GM23248 (cell line): ENCODE measurements around the gene RPL27. TPM values are rescaled to one million over a fixed set of nuclear protein-coding genes. Genes with fewer than 3 reads are reported as not detected.
"Not testable (repeated sequence)": the region's sequence is repeated elsewhere in the genome, so short reads cannot be mapped to it uniquely, and the experiment has no call there.

Experiments
- DNase-seq: peaks from one replicate; pipeline ENCODE4 v3.0.0-alpha.2; 2015
- H2AFZ ChIP-seq: fragments of 200-600 bp; sonication (generic); 2 replicates; pipeline ENCODE4 v1.6.1; 2016; ENCODE audit warnings: antibody characterized with exemption
- H3F3A ChIP-seq: fragments of 200-600 bp; sonication (generic); 2 replicates; pipeline ENCODE4 v1.6.1; 2016; ENCODE audit warnings: mild to moderate bottlenecking, antibody characterized with exemption, mixed run types; ENCODE audit not compliant: insufficient read depth
- H3K27ac ChIP-seq: fragments of 200-600 bp; sonication (generic); 2 replicates; pipeline ENCODE4 v1.5.1; 2016; ENCODE audit warnings: mild to moderate bottlenecking
- H3K27me3 ChIP-seq: fragments of 200-600 bp; sonication (generic); replicated peaks from 2 replicates; pipeline ENCODE4 v1.6.1; 2016; ENCODE audit warnings: mild to moderate bottlenecking; ENCODE audit not compliant: insufficient read depth
- H3K36me3 ChIP-seq: fragments of 200-600 bp; sonication (generic); 2 replicates; pipeline ENCODE4 v1.6.1; 2016; ENCODE audit warnings: low read depth, mild to moderate bottlenecking
- H3K4me1 ChIP-seq: fragments of 200-600 bp; sonication (generic); 2 replicates; pipeline ENCODE4 v1.6.1; 2016; ENCODE audit warnings: mild to moderate bottlenecking; ENCODE audit not compliant: insufficient read depth
- H3K4me2 ChIP-seq: fragments of 200-600 bp; sonication (generic); one replicate; pipeline ENCODE4 v1.6.1; 2016; ENCODE audit warnings: mild to moderate bottlenecking; ENCODE audit not compliant: unreplicated experiment
- H3K4me3 ChIP-seq: fragments of 200-600 bp; sonication (generic); 2 replicates; pipeline ENCODE4 v1.5.1; 2016; ENCODE audit warnings: mild to moderate bottlenecking
- H3K79me2 ChIP-seq: fragments of 200-600 bp; sonication (generic); 2 replicates; pipeline ENCODE4 v1.6.1; 2016; ENCODE audit warnings: mild to moderate bottlenecking; ENCODE audit not compliant: insufficient read depth
- H3K9ac ChIP-seq: fragments of 200-600 bp; sonication (generic); 2 replicates; pipeline ENCODE4 v1.6.1; 2016; ENCODE audit warnings: mild to moderate bottlenecking
- H3K9me2 ChIP-seq: fragments of 200-600 bp; sonication (generic); 2 replicates; pipeline ENCODE4 v1.6.1; 2016; ENCODE audit warnings: mixed run types, mild to moderate bottlenecking, moderate library complexity; ENCODE audit not compliant: insufficient read depth
- H3K9me3 ChIP-seq: fragments of 200-600 bp; sonication (generic); one replicate; pipeline ENCODE4 v1.6.1; 2017; ENCODE audit warnings: low read depth
- H4K20me1 ChIP-seq: fragments of 200-600 bp; sonication (generic); 2 replicates; pipeline ENCODE4 v1.6.0; 2016; ENCODE audit not compliant: insufficient read depth
- EZH2 ChIP-seq: fragments of 200-600 bp; sonication (generic); IDR thresholded peaks from 2 replicates; pipeline ENCODE4 v1.6.1; 2018; ENCODE audit warnings: antibody characterized with exemption, mild to moderate bottlenecking; ENCODE audit not compliant: insufficient read depth, poor library complexity, severe bottlenecking
- EZH2phosphoT487 ChIP-seq: fragments of 200-600 bp; sonication (generic); IDR thresholded peaks from 2 replicates; pipeline ENCODE4 v1.6.1; 2018; ENCODE audit warnings: antibody characterized with exemption, moderate library complexity, mild to moderate bottlenecking, low read depth; ENCODE audit not compliant: insufficient read depth
- WGBS, 2 experiments: methylation state at CpG; one replicate each; pipeline ENCODE4 v1.1.6; 2015 to 2017; ENCODE audit warnings: low lambda C conversion rate in 2 of 2, low coverage in 1 of 2; ENCODE audit errors: missing lambda C conversion rate in 2 of 2; 5-methylcytosine and 5-hydroxymethylcytosine counted together
- in situ Hi-C: fragments of 300-500 bp; cut with MboI; formaldehyde crosslinking; loops from 2 replicates; pipeline ENCODE4 v1.15.0; 2020
- polyA plus RNA-seq: library from polyadenylated mRNA; unstranded; fragments of >200 nt; fragmentation: Nextera tagmentation; extraction: Ambion mirVana; gene quantifications from 2 replicates; pipeline ENCODE4 v1.2.1, GENCODE V29; 2016
- total RNA-seq: library from RNA; depleted of rRNA; stranded (reverse); fragments of >200 nt; shearing (Covaris generic); gene quantifications from 2 replicates; pipeline ENCODE4 v1.2.3, GENCODE V29; 2014

The RPL27 gene
- total and polyA plus RNA-seq, 2 experiments from 2014 or later: 928 to 1,095 TPM

GRCh38 chr17:42997390-42997983, 732 bp upstream of the RPL27 start:
- no peaks in the 10 kb centered on the region for H3K27me3 ChIP-seq
- H4K20me1 ChIP-seq: no peaks in the 10 kb centered on the region
- peak overlapping the region; percentile 83 for H2AFZ ChIP-seq
- peak overlapping the region; percentile 68 for H3K9ac ChIP-seq
- peaks cover 39% of the 10 kb centered on the region for H3F3A ChIP-seq
- H3K36me3 ChIP-seq: peaks cover 37% of the 10 kb centered on the region
- 31 to 39% methylated on average over 5 of the region's 5 CpGs for WGBS, 2 experiments
- H3K79me2 ChIP-seq: peaks cover 40% of the 10 kb centered on the region
- peak overlapping the region; percentile 60 for H3K4me3 ChIP-seq
- TF ChIP-seq EZH2phosphoT487: no peak
- TF ChIP-seq EZH2: no peak
- peak overlapping the region; percentile 46 for H3K27ac ChIP-seq
- in situ Hi-C loops: loop anchor here (5.0 kb wide), 1 partner anchor 50 kb away; no protein-coding TSS in a partner anchor
- peak overlapping the region; percentile 83 for H3K4me2 ChIP-seq
- no peaks in the 10 kb centered on the region for H3K9me2 ChIP-seq
- no peak for DNase-seq
- peaks cover 24% of the 10 kb centered on the region for H3K4me1 ChIP-seq
- no peaks in the 10 kb centered on the region for H3K9me3 ChIP-seq

DNA sequence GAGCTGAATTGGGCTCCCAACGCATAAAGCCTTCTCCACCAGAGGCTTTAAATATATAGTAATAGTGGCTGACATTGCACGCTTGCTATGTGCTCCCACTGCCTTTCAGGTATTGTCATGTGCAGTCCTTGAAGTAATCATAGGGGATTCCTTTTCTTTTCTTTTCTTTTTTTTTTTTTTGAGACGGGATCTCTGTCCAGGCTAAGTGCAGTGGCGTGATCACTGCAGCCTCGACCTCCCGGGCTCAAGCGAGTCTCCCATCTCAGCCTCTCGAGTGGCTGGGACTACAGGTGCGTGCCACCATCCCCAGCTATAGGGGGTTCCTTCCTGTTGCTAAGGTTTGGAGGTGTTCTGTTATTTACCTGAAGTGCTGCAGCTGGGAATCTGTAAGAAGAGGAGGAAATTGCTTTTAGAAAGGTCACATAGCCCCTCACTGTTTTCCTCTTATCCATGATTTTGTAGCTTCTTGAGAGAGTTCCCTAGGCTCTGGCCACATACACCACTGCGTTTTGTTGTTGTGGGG, 845 bp downstream of the RPL27 start:
- peak overlapping the region; percentile 63; the same call in 1 of the 2 replicates for H2AFZ ChIP-seq
- no peaks in the 10 kb centered on the region for H4K20me1 ChIP-seq
- peak overlapping the region; percentile 97 for H3K9ac ChIP-seq
- H3K79me2 ChIP-seq: peaks cover 44% of the 10 kb centered on the region
- H3K4me2 ChIP-seq: peak overlapping the region; percentile 94
- DNase-seq: no peak
- no peaks in the 10 kb centered on the region for H3K27me3 ChIP-seq
- H3F3A ChIP-seq: peaks cover 54% of the 10 kb centered on the region
- peak overlapping the region; percentile 93 for H3K27ac ChIP-seq
- peaks cover 30% of the 10 kb centered on the region for H3K4me1 ChIP-seq
- peak overlapping the region; percentile 88 for H3K4me3 ChIP-seq
- in situ Hi-C loops: loop anchor here (5.0 kb wide), 1 partner anchor 52 kb away; no protein-coding TSS in a partner anchor
- H3K36me3 ChIP-seq: peaks cover 38% of the 10 kb centered on the region
- no peaks in the 10 kb centered on the region for H3K9me2 ChIP-seq
- no peaks in the 10 kb centered on the region for H3K9me3 ChIP-seq
- TF ChIP-seq EZH2phosphoT487 (no peak), EZH2 (no peak)
- WGBS, 2 experiments: 9 to 11% methylated on average over 10 of the region's 10 CpGs

DNA sequence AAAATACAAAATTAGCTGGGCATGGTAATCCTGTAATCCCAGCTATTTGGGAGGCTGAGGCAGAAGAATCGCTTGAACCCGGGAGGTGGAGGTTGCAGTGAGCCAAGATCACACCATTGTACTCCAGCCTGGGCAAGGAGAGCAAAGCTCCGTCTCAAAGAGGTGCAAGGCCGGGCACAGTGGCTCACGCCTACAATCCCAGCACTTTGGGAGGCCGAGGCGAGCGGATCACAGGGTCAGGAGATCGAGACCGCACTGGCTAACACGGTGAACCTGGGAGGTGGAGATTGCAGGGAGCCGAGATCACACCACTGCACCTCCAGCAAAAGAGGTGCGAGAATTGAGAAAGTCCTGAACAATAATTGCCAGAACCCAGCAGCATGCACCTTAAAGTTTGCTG, 2.7 kb downstream of the RPL27 start:
- Histone ChIP-seq H3K4me1 (peaks cover 30% of the 10 kb centered on the region), H3K9ac (peak overlapping the region; percentile 97; the same call in 1 of the 2 replicates), H3K79me2 (peaks cover 44% of the 10 kb centered on the region), H3K36me3 (peaks cover 38% of the 10 kb centered on the region), H3K27ac (0 out of 2 replicates have a peak overlapping the region, but pooled peaks have one; percentile 35), H3F3A (peaks cover 68% of the 10 kb centered on the region), H3K4me2 (peak overlapping the region; percentile 22)
- H2AFZ ChIP-seq, in situ Hi-C loops, H3K4me3 ChIP-seq, H3K9me2 ChIP-seq, H4K20me1 ChIP-seq, H3K9me3 ChIP-seq, DNase-seq, H3K27me3 ChIP-seq: not testable (repeated sequence)
- 89 to 93% methylated on average over 13 of the region's 13 CpGs for WGBS, 2 experiments

GRCh38 chr17:43003542-43004172, 5.4 kb downstream of the RPL27 start:
- Histone ChIP-seq H3K9me3 (no peaks in the 10 kb centered on the region), H3K36me3 (peaks cover 38% of the 10 kb centered on the region), H4K20me1 (no peaks in the 10 kb centered on the region), H3K4me3 (no peak overlapping the region), H3K9ac (peak overlapping the region; percentile 6; the same call in 1 of the 2 replicates), H3F3A (peaks cover 69% of the 10 kb centered on the region), H3K79me2 (peaks cover 42% of the 10 kb centered on the region), H3K9me2 (no peaks in the 10 kb centered on the region), H3K4me2 (no peak overlapping the region), H2AFZ (no peak overlapping the region), H3K27me3 (no peaks in the 10 kb centered on the region), H3K4me1 (peaks cover 25% of the 10 kb centered on the region), H3K27ac (peak overlapping the region; percentile 36; the same call in 1 of the 2 replicates)
- in situ Hi-C loops: no loop called here
- peak; percentile 67 for DNase-seq
- TF ChIP-seq EZH2 (no peak), EZH2phosphoT487 (no peak)
- 80 to 84% methylated on average over 5 of the region's 5 CpGs for WGBS, 2 experiments
